Caco-2 (cell line): ENCODE results near the gene ZNF780A. TPM values are rescaled to one million over a fixed set of nuclear protein-coding genes. Genes with fewer than 3 reads are reported as not detected.

Experiments
- BruUV-seq: library from RNA; stranded (reverse); fragments of 400-500 nt; replicated peaks from 2 replicates; lab custom pipeline; 2021; lab: Mats Ljungman, UMichigan
- CTCF ChIA-PET: fragments of 300-600 bp; sonication (Branson Sonifier 250); formaldehyde crosslinking; loops from one replicate; lab custom pipeline; 2022; ENCODE audit warnings: antibody characterized with exemption; lab: Charles Lee
- POLR2A ChIA-PET: fragments of 300-600 bp; sonication (Branson Sonifier 250); formaldehyde crosslinking; loops from one replicate; lab custom pipeline; 2022; ENCODE audit warnings: antibody characterized with exemption; lab: Charles Lee
- DNase-seq, 2 experiments: peaks; one replicate each; pipeline versions ENCODE4 v3.0.0 to v3.0.0-alpha.2; 2020 to 2022
- H3K27me3 ChIP-seq: replicated peaks from 2 replicates; pipeline ENCODE4 v1.6.0; 2011; ENCODE audit warnings: low read length; ENCODE audit not compliant: control insufficient read depth, insufficient read depth
- H3K36me3 ChIP-seq: 2 replicates; pipeline ENCODE4 v1.5.1; 2011; ENCODE audit warnings: low read length; ENCODE audit not compliant: control insufficient read depth, insufficient read depth
- H3K4me1 ChIP-seq: fragments of 250-450 bp; sonication (Bioruptor Pico); 2 replicates; pipeline ENCODE4 v1.5.1; 2020; ENCODE audit warnings: mild to moderate bottlenecking
- H3K4me3 ChIP-seq: 2 replicates; pipeline ENCODE4 v1.5.1; 2011; ENCODE audit warnings: low read depth, mild to moderate bottlenecking, control low read depth, low read length
- H3K9me3 ChIP-seq: fragments of 250-450 bp; sonication (Bioruptor Pico); 2 replicates; pipeline ENCODE4 v1.5.1; 2020; ENCODE audit warnings: mild to moderate bottlenecking, moderate library complexity
- H3K27ac Mint-ChIP-seq: one replicate; pipeline ENCODE4 v1.8.0; 2022; ENCODE audit warnings: mixed read lengths; ENCODE audit not compliant: unreplicated experiment
- H3K27me3 Mint-ChIP-seq: one replicate; pipeline ENCODE4 v1.8.0; 2022; ENCODE audit warnings: mixed read lengths; ENCODE audit not compliant: insufficient read depth, unreplicated experiment
- H3K36me3 Mint-ChIP-seq: one replicate; pipeline ENCODE4 v1.8.0; 2022; ENCODE audit warnings: mild to moderate bottlenecking, mixed read lengths; ENCODE audit not compliant: insufficient read depth, unreplicated experiment
- H3K4me1 Mint-ChIP-seq: one replicate; pipeline ENCODE4 v1.8.0; 2022; ENCODE audit warnings: low read depth, mixed read lengths; ENCODE audit not compliant: unreplicated experiment
- H3K4me3 Mint-ChIP-seq: one replicate; pipeline ENCODE4 v1.8.0; 2022; ENCODE audit warnings: mild to moderate bottlenecking, moderate library complexity, mixed read lengths; ENCODE audit not compliant: unreplicated experiment
- H3K9me3 Mint-ChIP-seq: one replicate; pipeline ENCODE4 v1.8.0; 2022; ENCODE audit warnings: mixed read lengths; ENCODE audit not compliant: unreplicated experiment
- intact Hi-C: fragments of 100-400 bp; cut with micrococcal nuclease; formaldehyde crosslinking; loops from one replicate; pipeline ENCODE4 v1.10.0; 2022; ENCODE audit not compliant: unreplicated experiment
- total RNA-seq: library from RNA; stranded (reverse); gene quantifications from 2 replicates; pipeline ENCODE4 v1.2.3, GENCODE V29; 2022
- TF ChIP-seq, protein P1 (sequence below), 2 experiments: fragments of 200-600 bp in 1 of 2; IDR thresholded peaks; 1 replicate in 1 of 2; 2 replicates in 1 of 2; pipeline versions ENCODE4 v1.5.1 to v1.8.0; 2011 to 2022; ENCODE audit warnings: antibody characterized with exemption in 1 of 2, control low read depth in 1 of 2, inconsistent platforms in 1 of 2, low read depth in 1 of 2, low read length in 1 of 2, mild to moderate bottlenecking in 1 of 2, moderate library complexity in 1 of 2; ENCODE audit not compliant: insufficient read depth in 1 of 2, severe bottlenecking in 1 of 2, unreplicated experiment in 1 of 2

The ZNF780A gene
- total RNA-seq, 1 experiment from 2014 or later: 22.9 TPM

DNA sequence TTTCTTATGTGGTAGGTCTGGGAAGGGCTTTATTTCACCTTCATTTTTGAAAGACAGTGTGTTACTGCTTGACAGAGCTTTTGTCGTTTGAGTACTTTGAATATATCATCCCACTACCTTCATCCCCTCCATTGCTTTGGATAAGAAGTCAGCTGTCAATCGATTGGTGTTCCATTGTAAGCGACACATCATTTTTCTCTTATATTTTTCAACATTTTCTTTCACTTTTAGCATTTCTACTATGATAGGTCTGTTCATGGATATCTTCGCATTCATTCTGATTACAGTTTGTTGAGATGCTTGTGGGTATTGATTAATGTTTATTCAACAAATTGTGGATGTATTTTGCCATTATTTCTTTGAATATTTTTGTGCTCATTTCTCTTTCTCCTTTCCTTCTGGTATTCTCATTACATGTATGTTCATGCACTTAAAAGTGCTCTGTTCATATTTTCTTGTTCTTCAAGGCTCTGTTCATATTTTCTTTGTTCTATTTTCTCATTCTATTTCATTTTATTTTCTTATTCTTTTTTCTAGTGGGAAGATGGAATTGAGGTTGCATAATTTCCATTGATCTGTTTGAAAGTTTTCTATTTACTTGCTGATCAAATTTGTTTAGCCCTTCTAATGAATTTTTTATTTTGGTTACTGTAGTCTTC lies 64.7 kb downstream of the ZNF780A start:
- Mint-ChIP-seq H3K4me3 (no peak overlapping the region), H3K4me1 (no peaks in the 10 kb centered on the region), H3K27me3 (no peaks in the 10 kb centered on the region), H3K36me3 (peaks cover 6% of the 10 kb centered on the region), H3K27ac (no peak overlapping the region), H3K9me3 (peaks cover 77% of the 10 kb centered on the region)
- BruUV-seq: no TSS peak
- Histone ChIP-seq H3K9me3 (peaks cover 36% of the 10 kb centered on the region), H3K4me1 (no peaks in the 10 kb centered on the region), H3K4me3 (no peak overlapping the region), H3K36me3 (no peaks in the 10 kb centered on the region), H3K27me3 (no peaks in the 10 kb centered on the region)
- TF ChIP-seq, protein P1, sequence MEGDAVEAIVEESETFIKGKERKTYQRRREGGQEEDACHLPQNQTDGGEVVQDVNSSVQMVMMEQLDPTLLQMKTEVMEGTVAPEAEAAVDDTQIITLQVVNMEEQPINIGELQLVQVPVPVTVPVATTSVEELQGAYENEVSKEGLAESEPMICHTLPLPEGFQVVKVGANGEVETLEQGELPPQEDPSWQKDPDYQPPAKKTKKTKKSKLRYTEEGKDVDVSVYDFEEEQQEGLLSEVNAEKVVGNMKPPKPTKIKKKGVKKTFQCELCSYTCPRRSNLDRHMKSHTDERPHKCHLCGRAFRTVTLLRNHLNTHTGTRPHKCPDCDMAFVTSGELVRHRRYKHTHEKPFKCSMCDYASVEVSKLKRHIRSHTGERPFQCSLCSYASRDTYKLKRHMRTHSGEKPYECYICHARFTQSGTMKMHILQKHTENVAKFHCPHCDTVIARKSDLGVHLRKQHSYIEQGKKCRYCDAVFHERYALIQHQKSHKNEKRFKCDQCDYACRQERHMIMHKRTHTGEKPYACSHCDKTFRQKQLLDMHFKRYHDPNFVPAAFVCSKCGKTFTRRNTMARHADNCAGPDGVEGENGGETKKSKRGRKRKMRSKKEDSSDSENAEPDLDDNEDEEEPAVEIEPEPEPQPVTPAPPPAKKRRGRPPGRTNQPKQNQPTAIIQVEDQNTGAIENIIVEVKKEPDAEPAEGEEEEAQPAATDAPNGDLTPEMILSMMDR (IDR thresholded peaks at IDR 0.05; ENCODE audit: insufficient read depth in 1 of 2, low read depth in 1 of 2, low read length in 1 of 2, severe bottlenecking in 1 of 2, unreplicated experiment in 1 of 2): no peak
- ChIA-PET POLR2A (no interaction called here), CTCF (no interaction called here)
- DNase-seq: no peak
- intact Hi-C loops: no loop called here

DNA sequence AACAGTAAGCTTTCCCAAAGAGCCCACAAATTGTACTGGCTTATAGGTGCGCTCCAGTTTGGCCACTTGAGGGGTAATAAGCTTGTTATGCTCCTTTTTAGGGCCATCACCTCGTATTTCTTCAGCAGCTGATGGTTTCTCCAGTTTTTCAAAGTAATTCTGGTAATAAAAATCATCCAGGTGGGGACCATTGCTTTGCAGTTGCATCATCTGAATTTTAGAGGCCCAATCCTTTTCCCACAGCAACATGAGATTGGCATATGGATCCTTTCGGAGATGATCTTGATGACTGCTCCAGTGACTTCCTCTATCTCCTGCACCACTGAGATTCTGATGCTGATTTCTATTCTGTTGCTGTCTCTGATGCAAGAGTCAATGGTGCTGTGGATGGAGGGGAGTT lies 66.8 kb downstream of the ZNF780A start:
- no peaks in the 10 kb centered on the region for H3K27me3 ChIP-seq
- peaks cover 6% of the 10 kb centered on the region for H3K36me3 Mint-ChIP-seq
- no peak overlapping the region for H3K4me3 Mint-ChIP-seq
- POLR2A ChIA-PET: no interaction called here
- TF ChIP-seq, protein P1 (IDR thresholded peaks at IDR 0.05; ENCODE audit: insufficient read depth in 1 of 2, low read depth in 1 of 2, low read length in 1 of 2, severe bottlenecking in 1 of 2, unreplicated experiment in 1 of 2): no peak
- H3K27ac Mint-ChIP-seq: no peak overlapping the region
- no TSS peak for BruUV-seq
- DNase-seq: no peak
- H3K9me3 Mint-ChIP-seq: peaks cover 68% of the 10 kb centered on the region
- intact Hi-C loops: no loop called here
- H3K4me3 ChIP-seq: no peak overlapping the region
- no peaks in the 10 kb centered on the region for H3K4me1 ChIP-seq
- no peaks in the 10 kb centered on the region for H3K27me3 Mint-ChIP-seq
- CTCF ChIA-PET: no interaction called here
- no peaks in the 10 kb centered on the region for H3K4me1 Mint-ChIP-seq
- no peaks in the 10 kb centered on the region for H3K36me3 ChIP-seq
- peaks cover 38% of the 10 kb centered on the region for H3K9me3 ChIP-seq

Other genes with a start within 250 kb of the ZNF780A start
- gene FBL, start 244.6 kb downstream of the ZNF780A start, total RNA-seq: 374 and 411 TPM in 2 replicates
- 0.16 and 0.26 TPM in 2 replicates for gene FCGBP, start 156.3 kb downstream of the ZNF780A start, total RNA-seq
- 183 and 196 TPM in 2 replicates for gene PSMC4, start 119.8 kb downstream of the ZNF780A start, total RNA-seq
- gene ZNF546, start 93.9 kb downstream of the ZNF780A start, total RNA-seq: 0.98 and 1.0 TPM in 2 replicates
- 27.5 and 32.2 TPM in 2 replicates for gene ZNF780B, start 34.7 kb downstream of the ZNF780A start, total RNA-seq
- 10.7 and 11.8 TPM in 2 replicates for gene MAP3K10, start 100.5 kb upstream of the ZNF780A start, total RNA-seq
- gene TTC9B, start 127.4 kb upstream of the ZNF780A start, total RNA-seq: not detected in 2 replicates
- 4.1 and 5.3 TPM in 2 replicates for gene CCNP, start 135.7 kb upstream of the ZNF780A start, total RNA-seq
- gene AKT2, start 194.4 kb upstream of the ZNF780A start, total RNA-seq: 164 and 169 TPM in 2 replicates